Measurements from ENCODE around the gene SOCS2.

- TF ChIP-seq, protein P1, sequence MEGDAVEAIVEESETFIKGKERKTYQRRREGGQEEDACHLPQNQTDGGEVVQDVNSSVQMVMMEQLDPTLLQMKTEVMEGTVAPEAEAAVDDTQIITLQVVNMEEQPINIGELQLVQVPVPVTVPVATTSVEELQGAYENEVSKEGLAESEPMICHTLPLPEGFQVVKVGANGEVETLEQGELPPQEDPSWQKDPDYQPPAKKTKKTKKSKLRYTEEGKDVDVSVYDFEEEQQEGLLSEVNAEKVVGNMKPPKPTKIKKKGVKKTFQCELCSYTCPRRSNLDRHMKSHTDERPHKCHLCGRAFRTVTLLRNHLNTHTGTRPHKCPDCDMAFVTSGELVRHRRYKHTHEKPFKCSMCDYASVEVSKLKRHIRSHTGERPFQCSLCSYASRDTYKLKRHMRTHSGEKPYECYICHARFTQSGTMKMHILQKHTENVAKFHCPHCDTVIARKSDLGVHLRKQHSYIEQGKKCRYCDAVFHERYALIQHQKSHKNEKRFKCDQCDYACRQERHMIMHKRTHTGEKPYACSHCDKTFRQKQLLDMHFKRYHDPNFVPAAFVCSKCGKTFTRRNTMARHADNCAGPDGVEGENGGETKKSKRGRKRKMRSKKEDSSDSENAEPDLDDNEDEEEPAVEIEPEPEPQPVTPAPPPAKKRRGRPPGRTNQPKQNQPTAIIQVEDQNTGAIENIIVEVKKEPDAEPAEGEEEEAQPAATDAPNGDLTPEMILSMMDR (IDR thresholded peaks at IDR 0.05 in 8 of 11, conservative IDR thresholded peaks at IDR 0.05 in 3 of 11), result no peak
- TF ChIP-seq POLR2A (IDR thresholded peaks at IDR 0.05), result no peak
These were observed 30.8 kb upstream of the SOCS2 start for GRCh38 chr12:93541578-93542225.

Measured in spleen (tissue), 7 donors.